ENCODE measurements around the gene GPR158.
"Not testable (repeated sequence)": the region's sequence is repeated elsewhere in the genome, so short reads cannot be mapped to it uniquely, and the experiment has no call there.

Gene GPR158

GRCh38 chr10:25382029-25382810 lies 207.4 kb downstream of the GPR158 start:
- H3K4me3 ChIP-seq (ENCODE audit: low read length): no peak overlapping the region
- H3K9ac ChIP-seq (ENCODE audit: low read length): no peak overlapping the region
- DNase-seq (ENCODE audit: low read depth): no peak
- peaks cover 12% of the 10 kb centered on the region for H3K9me3 ChIP-seq (ENCODE audit: control insufficient read depth, low read length)
- no peaks in the 10 kb centered on the region for H3K4me1 ChIP-seq (ENCODE audit: control insufficient read depth, insufficient read depth, low read length)
- H3K27me3 ChIP-seq (replicated peaks; ENCODE audit: control insufficient read depth, insufficient read depth, low read length): no peaks in the 10 kb centered on the region
- H3K36me3 ChIP-seq (ENCODE audit: control insufficient read depth, insufficient read depth, low read length, severe bottlenecking): no peaks in the 10 kb centered on the region

GRCh38 chr10:25382901-25383300 lies 208.1 kb downstream of the GPR158 start:
- H3K36me3 ChIP-seq (ENCODE audit: control insufficient read depth, insufficient read depth, low read length, severe bottlenecking); H3K9ac ChIP-seq (ENCODE audit: low read length): not testable (repeated sequence)

GRCh38 chr10:25383686-25384085 lies 208.9 kb downstream of the GPR158 start:
- no peaks in the 10 kb centered on the region for H3K4me1 ChIP-seq (ENCODE audit: control insufficient read depth, insufficient read depth, low read length)
- DNase-seq (ENCODE audit: low read depth): no peak
- no peak overlapping the region for H3K9ac ChIP-seq (ENCODE audit: low read length)
- no peaks in the 10 kb centered on the region for H3K27me3 ChIP-seq (replicated peaks; ENCODE audit: control insufficient read depth, insufficient read depth, low read length)
- H3K9me3 ChIP-seq (ENCODE audit: control insufficient read depth, low read length): peaks cover 12% of the 10 kb centered on the region
- no peaks in the 10 kb centered on the region for H3K36me3 ChIP-seq (ENCODE audit: control insufficient read depth, insufficient read depth, low read length, severe bottlenecking)
- no peak overlapping the region for H3K4me3 ChIP-seq (ENCODE audit: low read length)

More at GRCh38 chr10:25382901-25383300, 208.1 kb downstream of the GPR158 start:
- H3K27me3 ChIP-seq (replicated peaks; ENCODE audit: control insufficient read depth, insufficient read depth, low read length); H3K4me3 ChIP-seq (ENCODE audit: low read length); H3K4me1 ChIP-seq (ENCODE audit: control insufficient read depth, insufficient read depth, low read length); DNase-seq (ENCODE audit: low read depth): not testable (repeated sequence)
- peaks cover 12% of the 10 kb centered on the region for H3K9me3 ChIP-seq (ENCODE audit: control insufficient read depth, low read length)

- no peak for DNase-seq (ENCODE audit: low read depth)
- peaks cover 12% of the 10 kb centered on the region for H3K9me3 ChIP-seq (ENCODE audit: control insufficient read depth, low read length)
- no peaks in the 10 kb centered on the region for H3K36me3 ChIP-seq (ENCODE audit: control insufficient read depth, insufficient read depth, low read length, severe bottlenecking)
- H3K9ac ChIP-seq (ENCODE audit: low read length): no peak overlapping the region
- no peaks in the 10 kb centered on the region for H3K4me1 ChIP-seq (ENCODE audit: control insufficient read depth, insufficient read depth, low read length)
- H3K4me3 ChIP-seq (ENCODE audit: low read length): no peak overlapping the region
- no peaks in the 10 kb centered on the region for H3K27me3 ChIP-seq (replicated peaks; ENCODE audit: control insufficient read depth, insufficient read depth, low read length)
Measured at GRCh38 chr10:25384618-25385017, 209.8 kb downstream of the GPR158 start.

GRCh38 chr10:25388188-25388861 lies 213.5 kb downstream of the GPR158 start:
- Histone ChIP-seq H3K9ac (ENCODE audit: low read length) (no peak overlapping the region), H3K4me3 (ENCODE audit: low read length) (no peak overlapping the region), H3K27me3 (replicated peaks; ENCODE audit: control insufficient read depth, insufficient read depth, low read length) (no peaks in the 10 kb centered on the region), H3K9me3 (ENCODE audit: control insufficient read depth, low read length) (peaks cover 12% of the 10 kb centered on the region), H3K36me3 (ENCODE audit: control insufficient read depth, insufficient read depth, low read length, severe bottlenecking) (no peaks in the 10 kb centered on the region), H3K4me1 (ENCODE audit: control insufficient read depth, insufficient read depth, low read length) (no peaks in the 10 kb centered on the region)
- DNase-seq (ENCODE audit: low read depth): no peak

- no peaks in the 10 kb centered on the region for H3K36me3 ChIP-seq (ENCODE audit: control insufficient read depth, insufficient read depth, low read length, severe bottlenecking)
Measured at GRCh38 chr10:25388862-25389206, 214.0 kb downstream of the GPR158 start.

GRCh38 chr10:25390733-25391132 lies 215.9 kb downstream of the GPR158 start:
- no peak for DNase-seq (ENCODE audit: low read depth)
- Histone ChIP-seq H3K9me3 (ENCODE audit: control insufficient read depth, low read length) (peaks cover 8% of the 10 kb centered on the region), H3K4me1 (ENCODE audit: control insufficient read depth, insufficient read depth, low read length) (no peaks in the 10 kb centered on the region), H3K27me3 (replicated peaks; ENCODE audit: control insufficient read depth, insufficient read depth, low read length) (no peaks in the 10 kb centered on the region), H3K36me3 (ENCODE audit: control insufficient read depth, insufficient read depth, low read length, severe bottlenecking) (no peaks in the 10 kb centered on the region), H3K9ac (ENCODE audit: low read length) (no peak overlapping the region), H3K4me3 (ENCODE audit: low read length) (no peak overlapping the region)

More at GRCh38 chr10:25388862-25389206, 214.0 kb downstream of the GPR158 start:
- Histone ChIP-seq H3K9ac (ENCODE audit: low read length) (no peak overlapping the region), H3K4me1 (ENCODE audit: control insufficient read depth, insufficient read depth, low read length) (no peaks in the 10 kb centered on the region), H3K9me3 (ENCODE audit: control insufficient read depth, low read length) (peaks cover 12% of the 10 kb centered on the region), H3K4me3 (ENCODE audit: low read length) (no peak overlapping the region), H3K27me3 (replicated peaks; ENCODE audit: control insufficient read depth, insufficient read depth, low read length) (no peaks in the 10 kb centered on the region)
- DNase-seq (ENCODE audit: low read depth): no peak

- H3K4me3 ChIP-seq (ENCODE audit: low read length): no peak overlapping the region
- H3K36me3 ChIP-seq (ENCODE audit: control insufficient read depth, insufficient read depth, low read length, severe bottlenecking): no peaks in the 10 kb centered on the region
- no peak overlapping the region for H3K9ac ChIP-seq (ENCODE audit: low read length)
- H3K4me1 ChIP-seq (ENCODE audit: control insufficient read depth, insufficient read depth, low read length): no peaks in the 10 kb centered on the region
- no peaks in the 10 kb centered on the region for H3K9me3 ChIP-seq (ENCODE audit: control insufficient read depth, low read length)
- no peak for DNase-seq (ENCODE audit: low read depth)
- H3K27me3 ChIP-seq (replicated peaks; ENCODE audit: control insufficient read depth, insufficient read depth, low read length): no peaks in the 10 kb centered on the region
Measured at GRCh38 chr10:25392132-25392531, 217.3 kb downstream of the GPR158 start.

GRCh38 chr10:25393621-25394020 lies 218.8 kb downstream of the GPR158 start:
- no peaks in the 10 kb centered on the region for H3K9me3 ChIP-seq (ENCODE audit: control insufficient read depth, low read length)
- DNase-seq (ENCODE audit: low read depth): no peak
- H3K9ac ChIP-seq (ENCODE audit: low read length): no peak overlapping the region
- H3K4me3 ChIP-seq (ENCODE audit: low read length): no peak overlapping the region
- no peaks in the 10 kb centered on the region for H3K36me3 ChIP-seq (ENCODE audit: control insufficient read depth, insufficient read depth, low read length, severe bottlenecking)
- H3K4me1 ChIP-seq (ENCODE audit: control insufficient read depth, insufficient read depth, low read length): no peaks in the 10 kb centered on the region
- no peaks in the 10 kb centered on the region for H3K27me3 ChIP-seq (replicated peaks; ENCODE audit: control insufficient read depth, insufficient read depth, low read length)

- no peak overlapping the region for H3K4me3 ChIP-seq (ENCODE audit: low read length)
- no peak overlapping the region for H3K9ac ChIP-seq (ENCODE audit: low read length)
- H3K4me1 ChIP-seq (ENCODE audit: control insufficient read depth, insufficient read depth, low read length): no peaks in the 10 kb centered on the region
- no peaks in the 10 kb centered on the region for H3K9me3 ChIP-seq (ENCODE audit: control insufficient read depth, low read length)
- no peaks in the 10 kb centered on the region for H3K27me3 ChIP-seq (replicated peaks; ENCODE audit: control insufficient read depth, insufficient read depth, low read length)
- no peaks in the 10 kb centered on the region for H3K36me3 ChIP-seq (ENCODE audit: control insufficient read depth, insufficient read depth, low read length, severe bottlenecking)
- no peak for DNase-seq (ENCODE audit: low read depth)
Measured at GRCh38 chr10:25398680-25399079, 223.9 kb downstream of the GPR158 start.

GRCh38 chr10:25405871-25406270 lies 231.1 kb downstream of the GPR158 start:
- H3K4me3 ChIP-seq (ENCODE audit: low read length): no peak overlapping the region
- H3K36me3 ChIP-seq (ENCODE audit: control insufficient read depth, insufficient read depth, low read length, severe bottlenecking): no peaks in the 10 kb centered on the region
- H3K9me3 ChIP-seq (ENCODE audit: control insufficient read depth, low read length): no peaks in the 10 kb centered on the region
- no peak for DNase-seq (ENCODE audit: low read depth)
- no peaks in the 10 kb centered on the region for H3K27me3 ChIP-seq (replicated peaks; ENCODE audit: control insufficient read depth, insufficient read depth, low read length)
- no peak overlapping the region for H3K9ac ChIP-seq (ENCODE audit: low read length)
- H3K4me1 ChIP-seq (ENCODE audit: control insufficient read depth, insufficient read depth, low read length): no peaks in the 10 kb centered on the region

Measured in adipocyte (in vitro differentiated cells).